SIG-M5 treated with dmso at 0.1 percent for 504 hours (cell line): ENCODE measurements around the gene ARL6IP5.

Experiments used
- DNase-seq: peaks from one replicate; lab custom pipeline; 2025; ENCODE audit not compliant: unreplicated experiment; lab: John Stamatoyannopoulos, UW

Gene ARL6IP5

GRCh38 chr3:69149586-69149985 is 64.8 kb downstream of the ARL6IP5 start:
- DNase-seq: no peak
